Astrocyte (in vitro differentiated cells and primary cell): ENCODE data around the gene ATP8A1.

ENCODE experiments used
- EZH2 ChIP-seq: IDR thresholded peaks from 2 replicates; pipeline ENCODE4 v1.6.1; 2012; ENCODE audit warnings: mild to moderate bottlenecking, low read length, inconsistent platforms; ENCODE audit not compliant: insufficient read depth
- TF ChIP-seq, protein P1 (sequence below): IDR thresholded peaks from 2 replicates; pipeline ENCODE4 v1.5.1; 2011; ENCODE audit warnings: low read depth, mild to moderate bottlenecking, inconsistent platforms, low read length, moderate library complexity; ENCODE audit not compliant: insufficient read depth

DNA sequence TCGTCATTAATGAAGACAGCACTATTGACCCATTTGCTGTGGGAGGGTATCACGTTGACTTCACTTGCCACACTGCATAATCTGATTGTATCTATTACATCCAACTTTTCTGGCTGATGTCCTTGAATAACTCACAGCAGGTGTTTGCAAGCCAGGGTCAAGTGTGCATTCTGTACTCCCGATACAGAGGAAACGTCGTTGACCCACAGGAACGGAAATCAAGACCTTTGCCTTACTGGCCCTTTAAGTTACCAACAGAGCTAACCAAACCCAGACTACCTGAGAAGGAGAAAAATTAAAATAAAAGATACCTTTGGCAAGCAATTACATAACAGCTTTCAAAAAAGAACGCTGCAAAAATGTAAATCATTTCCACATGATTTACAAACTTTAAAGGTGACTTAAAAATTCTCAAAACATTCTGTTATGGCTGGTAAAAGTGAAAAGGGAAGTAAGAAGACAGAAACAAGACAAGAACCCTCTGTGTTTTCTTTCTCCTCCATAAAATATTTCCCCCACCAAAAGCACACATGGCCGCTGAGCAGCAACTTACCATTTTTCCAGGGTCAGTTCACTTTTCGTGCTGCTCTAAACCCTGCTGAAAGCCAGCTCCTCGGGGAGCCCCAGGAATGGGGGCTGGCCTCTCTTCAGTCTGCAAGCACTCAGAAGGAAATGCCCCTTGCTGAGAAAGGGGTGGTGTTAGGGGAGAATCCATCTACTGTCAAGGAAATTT, 266.1 kb downstream of the ATP8A1 start:
- TF ChIP-seq EZH2: no peak
- TF ChIP-seq, protein P1, sequence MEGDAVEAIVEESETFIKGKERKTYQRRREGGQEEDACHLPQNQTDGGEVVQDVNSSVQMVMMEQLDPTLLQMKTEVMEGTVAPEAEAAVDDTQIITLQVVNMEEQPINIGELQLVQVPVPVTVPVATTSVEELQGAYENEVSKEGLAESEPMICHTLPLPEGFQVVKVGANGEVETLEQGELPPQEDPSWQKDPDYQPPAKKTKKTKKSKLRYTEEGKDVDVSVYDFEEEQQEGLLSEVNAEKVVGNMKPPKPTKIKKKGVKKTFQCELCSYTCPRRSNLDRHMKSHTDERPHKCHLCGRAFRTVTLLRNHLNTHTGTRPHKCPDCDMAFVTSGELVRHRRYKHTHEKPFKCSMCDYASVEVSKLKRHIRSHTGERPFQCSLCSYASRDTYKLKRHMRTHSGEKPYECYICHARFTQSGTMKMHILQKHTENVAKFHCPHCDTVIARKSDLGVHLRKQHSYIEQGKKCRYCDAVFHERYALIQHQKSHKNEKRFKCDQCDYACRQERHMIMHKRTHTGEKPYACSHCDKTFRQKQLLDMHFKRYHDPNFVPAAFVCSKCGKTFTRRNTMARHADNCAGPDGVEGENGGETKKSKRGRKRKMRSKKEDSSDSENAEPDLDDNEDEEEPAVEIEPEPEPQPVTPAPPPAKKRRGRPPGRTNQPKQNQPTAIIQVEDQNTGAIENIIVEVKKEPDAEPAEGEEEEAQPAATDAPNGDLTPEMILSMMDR: no peak
